RCC 7860 (cell line): ENCODE measurements around the gene USF3.

ENCODE experiments used
- DNase-seq: peaks from one replicate; pipeline ENCODE4 v3.0.0-alpha.2; 2015; ENCODE audit warnings: low spot score
- FAIRE-seq: peaks from 2 replicates; lab custom pipeline; 2012; peaks lifted over from hg19 to GRCh38; lab: Jason Lieb, UNC

USF3 gene

DNA sequence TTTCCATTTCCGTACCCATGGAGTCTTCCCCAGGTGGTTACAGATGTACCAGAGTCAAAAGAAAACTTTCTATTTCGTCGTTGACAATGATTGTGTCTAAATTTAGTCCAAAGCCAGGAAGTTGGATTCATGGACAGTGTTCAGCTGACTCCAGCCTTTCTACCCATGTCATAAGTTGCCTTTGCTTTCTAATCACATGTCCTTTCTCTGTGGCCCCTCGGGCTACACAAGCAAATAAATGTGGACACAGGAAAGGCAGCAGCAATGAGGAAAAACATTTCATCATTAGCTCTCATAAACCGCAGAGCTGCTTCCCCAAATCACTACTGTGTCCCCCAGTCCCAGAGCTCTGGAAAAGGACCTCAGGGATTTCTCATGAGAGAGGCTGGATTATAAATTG lies 82.0 kb downstream of the USF3 start:
- FAIRE-seq (no peak), DNase-seq (no peak)

GRCh38 chr3:113607219-113607596 lies 89.2 kb downstream of the USF3 start:
- DNase-seq (no peak), FAIRE-seq (no peak)

DNA sequence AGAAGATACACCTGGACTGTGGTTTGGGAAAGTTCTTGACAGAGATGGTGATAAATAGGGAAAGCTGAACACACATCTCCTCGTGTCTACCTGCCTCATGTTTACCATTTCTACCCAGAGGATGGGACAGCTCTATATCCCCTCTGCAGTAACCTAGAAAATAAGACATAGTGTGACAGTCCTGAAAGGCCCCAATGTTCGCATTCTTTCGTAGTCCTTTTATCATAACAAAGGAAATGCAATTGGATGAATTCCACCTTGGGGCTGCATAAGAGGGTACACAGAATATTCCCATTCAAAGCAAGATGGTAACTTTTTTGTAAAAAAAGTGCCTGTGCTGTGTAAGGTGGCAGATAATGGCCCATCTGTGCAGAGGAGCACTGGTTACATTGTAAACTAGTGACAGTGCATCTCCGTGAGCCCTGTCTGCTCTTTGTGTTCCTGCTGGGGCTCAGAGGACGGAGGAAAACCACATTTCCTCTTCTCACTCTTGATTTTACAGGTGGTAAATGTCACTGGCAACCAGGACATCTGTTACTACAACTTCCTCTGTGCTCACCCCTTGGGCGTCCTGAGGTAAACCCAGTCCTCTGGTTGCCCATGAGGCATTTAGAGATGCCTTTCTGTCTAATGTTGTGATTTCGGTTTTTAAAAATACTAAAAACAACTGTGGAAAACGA lies 89.8 kb downstream of the USF3 start:
- DNase-seq (no peak), FAIRE-seq (no peak)

DNA sequence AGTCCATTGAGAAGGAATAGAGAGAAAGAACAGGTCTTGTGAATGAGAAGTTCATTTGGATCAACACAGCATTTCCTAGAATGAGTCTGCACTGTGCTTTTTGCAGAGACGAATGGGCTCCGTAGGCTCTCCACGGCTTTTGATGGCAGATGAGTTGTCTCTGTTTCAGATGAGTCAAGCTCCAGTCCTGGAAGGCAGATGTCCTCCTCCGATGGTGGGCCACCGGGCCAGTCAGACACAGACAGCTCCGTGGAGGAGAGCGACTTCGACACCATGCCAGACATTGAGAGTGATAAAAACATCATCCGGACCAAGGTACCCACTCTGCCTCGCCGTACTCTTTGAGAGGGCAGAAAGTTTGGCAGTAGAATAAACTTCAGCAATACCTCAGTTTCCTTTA lies 93.6 kb downstream of the USF3 start:
- DNase-seq (no peak), FAIRE-seq (no peak)

DNA sequence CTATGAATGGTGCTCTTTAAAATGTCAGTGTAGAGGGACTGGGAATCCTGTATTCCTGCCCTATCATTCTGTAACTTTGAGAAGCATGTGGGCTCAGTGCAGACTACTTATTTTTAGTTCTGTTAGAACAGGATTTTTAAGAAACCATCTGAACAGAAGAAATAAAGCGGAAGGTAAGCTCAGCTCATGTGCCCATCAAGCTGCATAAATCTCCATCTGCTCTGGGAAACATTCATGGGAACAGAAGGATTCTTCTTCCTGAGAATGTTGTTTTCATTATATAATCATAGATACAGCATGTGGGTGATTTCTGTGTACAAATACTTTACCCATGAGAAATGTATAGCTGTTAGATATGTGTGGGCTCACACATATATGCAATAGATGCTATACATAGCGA lies 94.2 kb downstream of the USF3 start:
- DNase-seq (no peak), FAIRE-seq (no peak)

GRCh38 chr3:113601240-113601639 lies 95.2 kb downstream of the USF3 start:
- no peak for FAIRE-seq
- no peak for DNase-seq

DNA sequence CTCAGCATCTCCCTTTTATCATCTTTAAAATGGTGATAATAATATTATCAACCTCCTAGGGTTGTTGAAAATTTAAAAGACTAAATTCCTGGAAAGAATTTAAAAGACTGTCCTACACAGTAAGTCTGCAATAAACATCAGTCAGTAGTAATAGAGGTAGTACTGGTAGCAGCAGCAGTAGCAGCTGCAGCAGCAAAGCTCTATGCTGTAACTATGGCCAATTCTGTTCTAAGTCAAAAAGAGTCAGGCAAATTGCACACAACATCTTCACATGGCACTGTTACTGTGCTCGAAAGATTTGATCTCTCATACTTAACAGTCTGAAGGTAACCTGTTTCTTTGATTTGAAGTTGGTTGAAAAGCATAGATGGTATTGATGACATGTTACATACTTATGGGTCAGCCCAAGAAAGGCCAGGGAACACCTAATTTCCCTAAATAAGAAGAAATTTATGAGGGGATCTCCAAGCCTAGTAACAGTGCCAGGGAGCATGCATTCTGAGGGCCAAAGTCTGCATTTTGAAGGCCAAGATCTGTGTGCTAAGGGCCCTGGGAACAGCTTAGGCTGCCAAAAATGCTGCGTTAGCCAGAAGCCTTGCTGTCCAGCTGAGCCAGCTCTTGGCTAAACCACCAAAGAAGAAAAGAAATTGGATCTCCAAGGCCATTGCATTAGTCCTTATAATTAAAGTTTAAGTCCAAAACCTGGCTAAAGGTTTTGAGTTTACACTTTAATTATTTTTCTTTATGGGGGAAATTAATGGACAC lies 95.8 kb downstream of the USF3 start:
- no peak for DNase-seq

More for the DNA sequence above, 95.8 kb downstream of the USF3 start:
- FAIRE-seq = no peak
